HAP-1 (cell line): ENCODE data around the gene CASP10.

Source experiments
- DNase-seq, 2 experiments: peaks; one replicate each; pipeline ENCODE4 v3.0.0-alpha.2; 2016 to 2020; ENCODE audit warnings: low spot score in 2 of 2
- H3K27me3 ChIP-seq: fragments of 250-450 bp; sonication (Bioruptor Pico); 2 replicates; pipeline ENCODE4 v1.5.1; 2020; ENCODE audit warnings: low read depth, mild to moderate bottlenecking, moderate library complexity
- H3K36me3 ChIP-seq: fragments of 250-450 bp; sonication (Bioruptor Pico); replicated peaks from 2 replicates; pipeline ENCODE4 v1.5.1; 2020; ENCODE audit warnings: mild to moderate bottlenecking
- H3K4me1 ChIP-seq: fragments of 250-450 bp; sonication (Bioruptor Pico); 2 replicates; pipeline ENCODE4 v1.5.1; 2020; ENCODE audit warnings: mild to moderate bottlenecking
- H3K4me3 ChIP-seq: fragments of 250-450 bp; sonication (Bioruptor Pico); 2 replicates; pipeline ENCODE4 v1.5.1; 2020; ENCODE audit warnings: mild to moderate bottlenecking, moderate library complexity
- H3K9me3 ChIP-seq: fragments of 250-450 bp; sonication (Bioruptor Pico); 2 replicates; pipeline ENCODE4 v1.5.1; 2020; ENCODE audit warnings: mild to moderate bottlenecking, moderate library complexity
- in situ Hi-C: fragments of 300-500 bp; cut with MboI; formaldehyde crosslinking; loops from 3 replicates; pipeline ENCODE4 v1.14.3; 2020; ENCODE audit warnings: low sequenced_read_pairs, inconsistent platforms, mixed read lengths

Gene CASP10

DNA sequence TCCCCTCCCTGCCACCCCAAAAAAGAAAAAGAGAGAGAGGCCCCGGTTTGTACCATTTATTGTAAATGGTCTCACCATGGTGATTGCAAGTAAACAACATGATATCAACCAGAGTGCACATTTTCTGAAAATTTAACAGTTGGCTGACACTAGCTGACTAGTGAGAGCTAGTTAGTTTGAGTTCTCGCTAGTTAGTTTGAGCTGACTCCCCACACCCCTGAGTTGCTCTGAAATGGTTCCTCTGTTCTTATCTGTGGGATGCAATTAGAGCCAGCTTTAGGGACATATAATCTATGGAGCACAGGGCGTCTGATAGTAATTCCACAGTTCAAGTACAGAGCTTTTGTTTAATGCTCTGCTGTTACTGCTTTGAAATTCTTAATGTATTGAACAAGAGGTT lies 13.1 kb downstream of the CASP10 start:
- in situ Hi-C loops: no loop called here
- no peak overlapping the region for H3K4me3 ChIP-seq
- no peaks in the 10 kb centered on the region for H3K4me1 ChIP-seq
- H3K36me3 ChIP-seq: no peaks in the 10 kb centered on the region
- DNase-seq: no peak
- no peaks in the 10 kb centered on the region; the same call in 1 of the 2 replicates for H3K9me3 ChIP-seq
- no peaks in the 10 kb centered on the region for H3K27me3 ChIP-seq

DNA sequence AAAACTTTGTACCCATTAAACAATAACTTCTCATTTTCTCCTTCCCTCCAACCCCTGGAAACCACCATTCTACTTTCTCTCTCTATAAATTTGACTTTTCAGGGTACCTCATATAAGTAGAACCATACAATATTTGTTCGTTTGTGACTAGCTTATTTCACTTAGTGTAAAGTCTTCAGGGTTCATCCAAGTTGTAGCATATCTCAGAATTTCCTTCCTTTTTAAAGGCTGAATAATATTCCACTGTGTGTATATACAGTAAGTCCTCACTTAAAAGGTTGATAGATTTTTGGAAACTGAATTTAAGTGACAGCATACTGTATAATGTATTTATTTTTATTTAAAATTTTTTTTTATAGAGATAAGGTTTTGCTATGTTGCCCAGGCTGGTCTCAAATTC lies 13.9 kb downstream of the CASP10 start:
- DNase-seq: no peak
- Histone ChIP-seq H3K4me3 (no peak overlapping the region), H3K9me3 (no peaks in the 10 kb centered on the region; the same call in 1 of the 2 replicates), H3K27me3 (no peaks in the 10 kb centered on the region), H3K4me1 (no peaks in the 10 kb centered on the region), H3K36me3 (no peaks in the 10 kb centered on the region)
- in situ Hi-C loops: no loop called here

DNA sequence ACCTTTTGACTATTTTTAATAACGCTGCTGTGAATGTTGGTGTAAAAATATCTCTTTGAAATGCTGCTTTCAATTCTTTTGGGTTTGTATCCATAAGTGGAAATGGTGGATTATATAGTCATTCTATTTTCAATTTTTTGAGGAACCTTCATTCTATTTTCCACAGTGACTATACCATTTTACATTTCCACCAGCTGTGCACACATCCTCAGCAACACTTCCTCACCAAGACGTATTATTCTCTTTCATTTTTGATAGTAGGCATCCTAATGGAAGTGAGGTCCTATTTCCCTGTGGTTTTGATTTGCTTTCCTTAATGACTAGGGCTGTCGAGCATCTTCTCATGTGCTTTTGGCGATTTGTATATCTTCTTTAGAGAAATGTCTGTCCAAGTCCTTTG lies 14.8 kb downstream of the CASP10 start:
- Histone ChIP-seq H3K27me3 (no peaks in the 10 kb centered on the region), H3K4me3 (no peak overlapping the region), H3K4me1 (no peaks in the 10 kb centered on the region), H3K9me3 (no peaks in the 10 kb centered on the region; the same call in 1 of the 2 replicates), H3K36me3 (no peaks in the 10 kb centered on the region)
- DNase-seq: no peak
- in situ Hi-C loops: no loop called here

DNA sequence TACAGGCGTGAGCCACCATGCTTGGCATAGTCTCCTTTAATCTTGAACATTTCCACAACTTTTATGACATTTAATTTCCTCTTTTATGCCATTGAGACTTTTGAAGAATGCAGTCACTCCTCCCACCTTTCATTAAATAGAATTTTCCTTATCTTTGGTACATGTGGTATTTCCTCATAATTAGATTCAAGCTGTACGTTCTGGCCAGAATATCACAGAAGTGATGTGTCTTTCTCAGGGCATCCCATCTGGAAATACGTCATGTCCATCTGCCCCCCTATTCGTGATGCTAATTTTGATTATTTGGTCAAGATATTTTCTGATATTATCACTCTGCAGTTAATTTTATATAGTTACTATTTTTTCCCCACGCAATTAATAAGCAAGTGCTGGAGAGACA lies 16.9 kb downstream of the CASP10 start:
- Histone ChIP-seq H3K9me3 (no peaks in the 10 kb centered on the region; the same call in 1 of the 2 replicates), H3K27me3 (no peaks in the 10 kb centered on the region), H3K36me3 (no peaks in the 10 kb centered on the region), H3K4me1 (no peaks in the 10 kb centered on the region), H3K4me3 (no peak overlapping the region)
- DNase-seq: no peak
- in situ Hi-C loops: no loop called here

DNA sequence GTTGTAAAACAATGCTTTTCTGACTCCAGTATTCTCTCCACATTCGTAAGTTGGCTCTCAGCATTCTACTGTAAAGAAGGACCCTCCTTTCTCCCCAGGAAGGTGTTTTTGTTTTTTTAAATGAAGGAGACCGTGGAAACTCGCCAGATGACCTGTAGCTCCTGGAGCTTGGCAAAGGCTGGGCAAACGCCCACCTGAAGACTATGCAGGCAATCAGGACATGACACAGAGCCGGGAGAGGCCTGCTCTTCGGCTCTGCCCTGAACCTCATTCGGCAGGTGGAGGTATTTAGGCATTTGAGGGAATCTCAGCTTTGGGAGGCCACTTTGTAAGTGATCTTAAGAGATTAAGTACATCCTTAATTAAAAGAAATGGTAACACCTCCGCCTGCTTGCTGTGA lies 17.4 kb downstream of the CASP10 start:
- Histone ChIP-seq H3K4me3 (no peak overlapping the region), H3K4me1 (no peaks in the 10 kb centered on the region), H3K36me3 (no peaks in the 10 kb centered on the region), H3K9me3 (no peaks in the 10 kb centered on the region; the same call in 1 of the 2 replicates), H3K27me3 (no peaks in the 10 kb centered on the region)
- no peak for DNase-seq
- in situ Hi-C loops: no loop called here

DNA sequence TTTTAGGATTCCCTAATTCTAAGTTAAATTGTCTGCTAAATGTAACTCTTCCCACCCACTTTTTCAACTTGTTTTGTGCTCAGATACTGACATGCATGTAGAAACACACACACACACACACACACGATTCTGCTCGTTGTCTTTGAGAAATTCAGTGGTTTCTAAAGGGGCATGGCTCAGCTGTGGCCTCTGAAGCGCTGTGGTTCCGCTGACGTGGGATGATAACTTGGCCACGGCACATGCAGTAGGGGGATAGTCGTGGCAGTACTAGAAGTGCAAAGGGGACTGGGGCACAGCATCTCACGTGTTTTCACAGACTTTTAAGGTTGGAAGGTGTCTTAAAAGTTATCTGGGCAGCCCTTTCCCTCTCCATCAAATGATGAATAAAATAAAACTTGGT lies 18.4 kb downstream of the CASP10 start:
- Histone ChIP-seq H3K9me3 (no peaks in the 10 kb centered on the region; the same call in 1 of the 2 replicates), H3K27me3 (no peaks in the 10 kb centered on the region), H3K4me1 (no peaks in the 10 kb centered on the region), H3K4me3 (no peak overlapping the region), H3K36me3 (no peaks in the 10 kb centered on the region)
- DNase-seq: no peak
- in situ Hi-C loops: no loop called here

DNA sequence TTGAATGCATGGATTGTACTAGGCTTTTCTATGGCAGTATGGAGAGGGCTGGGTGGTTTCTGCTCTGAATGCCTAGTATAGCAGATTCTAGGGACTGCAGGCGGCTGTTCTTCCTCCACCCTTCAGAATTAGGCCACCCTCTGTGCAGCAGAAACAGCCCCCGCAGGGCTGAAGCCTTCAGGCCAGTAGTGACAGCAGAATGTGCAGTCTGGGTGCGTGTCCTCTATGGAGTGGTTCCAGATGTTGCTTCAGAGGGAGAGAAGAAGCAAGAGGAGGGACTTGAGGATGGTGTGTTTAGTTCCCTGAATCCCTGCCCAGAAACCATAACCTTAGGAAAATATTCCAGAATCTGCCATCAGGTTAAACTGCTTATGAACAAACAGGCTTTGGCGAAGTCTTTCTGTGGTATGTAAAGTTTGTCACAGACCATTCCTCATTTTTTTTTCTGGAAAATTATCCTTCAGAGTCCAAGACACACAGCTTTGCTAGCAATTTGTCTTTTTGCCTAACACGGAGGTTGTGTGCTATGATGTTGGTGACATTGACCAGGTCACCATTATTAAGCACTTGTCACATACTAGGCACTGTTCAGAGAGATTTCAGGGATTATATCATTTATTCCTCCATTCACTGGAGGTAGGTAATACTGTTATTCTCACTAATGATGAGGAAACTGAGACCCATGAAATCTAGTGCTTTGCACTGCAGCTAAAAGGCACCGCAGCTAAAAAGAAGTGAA lies 21.1 kb downstream of the CASP10 start:
- no peak overlapping the region for H3K4me3 ChIP-seq
- H3K27me3 ChIP-seq: no peaks in the 10 kb centered on the region
- in situ Hi-C loops: no loop called here
- H3K9me3 ChIP-seq: no peaks in the 10 kb centered on the region
- no peak for DNase-seq
- no peaks in the 10 kb centered on the region for H3K36me3 ChIP-seq
- H3K4me1 ChIP-seq: peaks cover 6% of the 10 kb centered on the region

DNA sequence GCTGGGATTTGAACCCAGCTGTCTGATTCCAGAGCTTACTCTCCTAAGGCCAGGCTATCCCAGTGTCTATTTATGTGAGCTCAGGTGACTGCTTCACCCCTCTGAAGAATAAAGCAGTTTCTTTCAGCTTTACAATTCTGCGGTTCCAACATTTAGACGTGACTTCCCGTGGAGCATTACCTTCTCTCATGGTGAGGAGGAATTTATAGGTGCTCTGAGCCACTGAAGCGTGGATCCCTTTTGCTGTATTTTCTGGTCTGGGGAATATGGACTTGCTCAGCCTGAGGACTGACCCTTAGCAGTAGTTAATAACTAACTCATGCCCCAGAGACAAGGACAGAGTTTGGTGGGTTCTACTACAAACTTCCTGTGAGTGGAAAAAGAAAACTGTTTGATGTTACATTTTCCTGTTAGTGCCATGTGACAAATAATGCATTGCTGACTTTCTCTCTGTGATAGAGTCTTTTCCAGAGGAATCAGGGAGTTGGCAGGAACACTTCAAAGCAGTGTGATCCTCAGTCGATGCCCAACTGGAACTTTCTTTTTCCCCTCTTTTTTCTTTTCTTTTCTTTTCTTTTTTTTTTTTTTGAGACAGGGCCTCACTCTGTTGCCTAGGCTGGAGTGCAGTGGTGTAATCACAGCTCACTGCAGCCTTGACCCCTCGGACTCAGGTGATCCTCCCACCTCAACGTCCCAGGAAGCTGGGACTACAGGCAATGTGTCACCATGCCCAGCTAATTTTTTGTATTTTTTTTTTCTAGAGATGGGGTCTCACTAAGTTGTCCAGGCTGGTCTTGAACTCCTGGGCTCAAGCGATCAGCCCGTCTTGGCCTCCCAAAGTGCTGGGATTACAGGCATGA lies 21.9 kb downstream of the CASP10 start:
- in situ Hi-C loops: no loop called here
- Histone ChIP-seq H3K9me3 (no peaks in the 10 kb centered on the region), H3K4me1 (peaks cover 6% of the 10 kb centered on the region), H3K36me3 (no peaks in the 10 kb centered on the region), H3K27me3 (no peaks in the 10 kb centered on the region), H3K4me3 (no peak overlapping the region)
- DNase-seq: no peak

DNA sequence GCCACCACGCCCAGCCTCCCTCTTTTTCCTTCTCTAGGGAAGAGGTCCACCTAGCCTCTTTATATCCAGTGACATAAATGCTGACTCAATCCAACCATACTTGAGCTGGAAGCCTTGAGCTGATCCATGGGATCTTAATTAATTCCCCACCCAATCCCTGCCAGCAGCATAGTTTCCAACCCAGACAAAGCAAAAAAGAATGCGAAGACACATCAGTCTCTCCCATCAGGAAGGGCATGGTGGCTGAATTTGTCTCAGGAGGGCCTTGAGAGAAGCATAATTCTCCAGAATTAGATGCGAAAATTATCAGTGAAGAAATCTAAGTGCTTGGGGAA lies 22.5 kb downstream of the CASP10 start:
- peaks cover 6% of the 10 kb centered on the region for H3K4me1 ChIP-seq
- in situ Hi-C loops: no loop called here
- no peak overlapping the region for H3K4me3 ChIP-seq
- H3K36me3 ChIP-seq: no peaks in the 10 kb centered on the region
- no peak for DNase-seq
- no peaks in the 10 kb centered on the region for H3K27me3 ChIP-seq
- H3K9me3 ChIP-seq: no peaks in the 10 kb centered on the region

DNA sequence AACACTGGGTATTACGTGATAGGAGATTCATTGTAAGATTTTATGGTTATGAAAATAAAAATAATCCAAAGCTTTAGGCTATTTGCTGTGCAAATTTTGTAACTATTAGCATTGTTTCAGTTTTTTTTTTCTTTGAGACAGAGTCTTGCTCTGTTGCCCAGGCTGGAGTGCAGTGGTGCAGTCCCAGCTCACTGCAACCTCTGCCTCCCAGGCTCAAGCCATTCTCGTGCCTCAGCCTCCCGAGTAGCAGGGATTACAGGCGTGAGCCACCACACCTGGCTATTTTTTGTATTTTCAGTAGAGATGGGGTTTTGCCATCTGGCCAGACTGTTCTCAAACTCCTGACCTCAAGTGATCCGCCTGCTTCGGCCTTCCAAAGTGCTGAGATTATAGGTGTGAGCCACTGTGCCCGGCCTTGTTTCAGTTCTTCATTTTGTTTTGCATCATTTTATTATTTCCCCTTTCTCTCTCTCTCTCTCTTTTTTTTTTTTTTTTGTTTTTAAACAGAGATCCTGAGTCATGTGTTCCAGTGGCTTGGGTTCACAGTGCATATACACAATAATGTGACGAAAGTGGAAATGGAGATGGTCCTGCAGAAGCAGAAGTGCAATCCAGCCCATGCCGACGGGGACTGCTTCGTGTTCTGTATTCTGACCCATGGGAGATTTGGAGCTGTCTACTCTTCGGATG lies 25.8 kb downstream of the CASP10 start:
- Histone ChIP-seq H3K36me3 (no peaks in the 10 kb centered on the region), H3K4me3 (no peak overlapping the region), H3K4me1 (peaks cover 6% of the 10 kb centered on the region), H3K9me3 (no peaks in the 10 kb centered on the region), H3K27me3 (no peaks in the 10 kb centered on the region)
- in situ Hi-C loops: no loop called here
- no peak for DNase-seq

DNA sequence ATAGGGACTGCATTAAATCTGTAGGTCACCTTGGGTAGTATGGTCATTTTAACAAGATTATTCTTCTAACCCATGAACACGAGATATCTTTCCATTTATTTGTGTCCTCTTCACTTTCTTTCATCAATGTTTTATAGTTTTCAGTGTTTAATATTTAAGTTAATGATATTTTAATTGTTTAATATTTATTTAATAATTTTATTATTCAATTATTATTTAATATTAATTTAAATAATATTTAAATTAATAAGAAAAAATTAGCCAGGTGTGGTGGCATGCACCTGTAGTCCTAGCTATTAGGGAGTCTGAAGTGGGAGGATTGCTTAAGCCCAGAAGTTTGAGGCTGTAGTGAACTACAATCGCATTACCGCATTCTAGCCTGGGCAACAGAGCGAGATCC lies 33.0 kb downstream of the CASP10 start:
- peaks cover 10% of the 10 kb centered on the region for H3K4me1 ChIP-seq
- no peak overlapping the region for H3K4me3 ChIP-seq
- no peaks in the 10 kb centered on the region for H3K36me3 ChIP-seq
- in situ Hi-C loops: no loop called here
- H3K27me3 ChIP-seq: no peaks in the 10 kb centered on the region
- no peak for DNase-seq
- no peaks in the 10 kb centered on the region for H3K9me3 ChIP-seq

DNA sequence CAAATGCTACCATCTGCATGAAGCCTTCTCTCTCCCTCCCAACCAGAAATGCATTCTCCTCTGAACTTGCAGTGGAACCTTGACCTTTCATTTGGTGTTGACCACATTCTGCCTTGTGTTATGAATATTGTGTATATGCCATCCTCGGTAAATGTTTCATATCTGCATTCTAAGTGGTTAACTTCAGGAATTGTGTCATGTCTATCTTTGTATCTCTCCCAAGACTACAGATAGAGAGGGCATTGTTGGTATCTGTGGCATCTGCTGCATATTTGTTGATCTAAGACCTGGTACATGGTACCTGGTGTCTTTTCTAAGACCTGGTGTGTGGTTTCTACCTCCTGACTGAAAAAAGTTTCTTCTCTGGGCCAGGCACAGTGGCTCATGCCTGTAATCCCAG lies 34.0 kb downstream of the CASP10 start:
- no peak overlapping the region for H3K4me3 ChIP-seq
- in situ Hi-C loops: no loop called here
- H3K4me1 ChIP-seq: peaks cover 10% of the 10 kb centered on the region
- no peak for DNase-seq
- H3K9me3 ChIP-seq: no peaks in the 10 kb centered on the region
- no peaks in the 10 kb centered on the region for H3K36me3 ChIP-seq
- H3K27me3 ChIP-seq: no peaks in the 10 kb centered on the region

DNA sequence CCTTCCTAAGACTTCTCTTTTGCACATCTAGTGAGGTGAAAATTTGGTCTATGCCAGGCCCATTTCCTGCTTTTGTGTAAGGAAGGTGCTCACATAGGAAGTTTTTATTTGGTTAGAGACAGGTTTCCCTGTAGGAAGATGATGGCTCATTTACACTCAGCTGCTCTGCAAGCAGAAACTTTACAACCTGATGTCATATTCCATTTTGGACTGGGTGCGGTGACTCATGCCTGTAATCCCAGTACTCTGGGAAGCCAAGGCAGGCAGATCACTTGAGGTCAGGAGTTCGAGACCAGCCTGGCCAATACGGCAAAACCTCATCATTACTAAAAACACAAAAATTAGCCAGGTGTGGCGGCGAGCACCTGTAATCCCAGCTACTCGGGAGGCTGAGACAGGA lies 35.8 kb downstream of the CASP10 start:
- H3K9me3 ChIP-seq: no peaks in the 10 kb centered on the region
- H3K4me1 ChIP-seq: peaks cover 10% of the 10 kb centered on the region
- DNase-seq: no peak
- no peaks in the 10 kb centered on the region for H3K27me3 ChIP-seq
- H3K36me3 ChIP-seq: no peaks in the 10 kb centered on the region
- in situ Hi-C loops: no loop called here
- H3K4me3 ChIP-seq: no peak overlapping the region
